SK-N-SH (cell line): ENCODE results near the gene PRM3. TPM values are rescaled to one million over a fixed set of nuclear protein-coding genes. Genes with fewer than 3 reads are reported as not detected.

Experiments used
- CTCF ChIA-PET: fragments of 300-600, 350-600 bp; formaldehyde crosslinking; extraction: SDS; loops from one replicate; lab custom pipeline; 2021; lab: Yijun Ruan, JAX
- POLR2A ChIA-PET: fragments of 350-600 bp; sonication (Branson Sonifier 250); formaldehyde crosslinking; extraction: SDS; loops from one replicate; lab custom pipeline; 2020; ENCODE audit warnings: antibody characterized with exemption, inconsistent platforms; lab: Yijun Ruan, JAX
- DNase-seq: peaks from one replicate; pipeline ENCODE4 v3.0.0; 2012
- H2AFZ ChIP-seq: fragments of 200-600 bp; sonication (generic); 2 replicates; pipeline ENCODE4 v1.8.1; 2016; ENCODE audit warnings: antibody characterized with exemption, mild to moderate bottlenecking, low read depth
- H3F3A ChIP-seq: fragments of 200-600 bp; sonication (generic); replicated peaks from 2 replicates; pipeline ENCODE3; 2016; ENCODE audit warnings: antibody characterized with exemption, mild to moderate bottlenecking; ENCODE audit not compliant: insufficient read depth
- H3K27ac ChIP-seq, 2 experiments: fragments of 200-500 bp in 1 of 2; fragments of 200-600 bp in 1 of 2; sonication (Bioruptor generic) in 1 of 2; sonication (generic), shearing (Covaris generic) in 1 of 2; 2 replicates each; pipeline versions ENCODE4 v1.5.1 to v1.6.1; 2014 to 2016; ENCODE audit warnings: low read depth in 2 of 2, inconsistent platforms in 1 of 2, low read length in 1 of 2, mild to moderate bottlenecking in 1 of 2, mixed read lengths in 1 of 2
- H3K27me3 ChIP-seq: fragments of 200-600 bp; sonication (generic), shearing (Covaris generic); 2 replicates; pipeline ENCODE4 v1.6.1; 2016; ENCODE audit warnings: mixed run types; ENCODE audit not compliant: insufficient read depth
- H3K36me3 ChIP-seq, 2 experiments: fragments of 200-500 bp in 1 of 2; fragments of 200-600 bp in 1 of 2; sonication (Bioruptor generic) in 1 of 2; sonication (generic) in 1 of 2; replicated peaks in 1 of 2; 2 replicates each; pipeline versions ENCODE3 to v1.5.1; 2014 to 2016; ENCODE audit warnings: low read length in 1 of 2, mild to moderate bottlenecking in 1 of 2; ENCODE audit not compliant: insufficient read depth in 2 of 2, control insufficient read depth in 1 of 2
- H3K4me1 ChIP-seq, 2 experiments: fragments of 200-500 bp in 1 of 2; fragments of 200-600 bp in 1 of 2; sonication (Bioruptor generic) in 1 of 2; sonication (generic), shearing (Covaris generic) in 1 of 2; 2 replicates each; pipeline versions ENCODE4 v1.5.1 to v1.6.1; 2014 to 2016; ENCODE audit warnings: low read depth in 1 of 2, low read length in 1 of 2, mixed run types in 1 of 2; ENCODE audit not compliant: insufficient read depth in 2 of 2, control insufficient read depth in 1 of 2
- H3K4me2 ChIP-seq: fragments of 200-600 bp; sonication (generic), shearing (Covaris generic); 2 replicates; pipeline ENCODE4 v1.6.1; 2017; ENCODE audit warnings: mixed run types
- H3K4me3 ChIP-seq, 2 experiments: fragments of 200-500 bp in 1 of 2; fragments of 200-600 bp in 1 of 2; sonication (Bioruptor generic) in 1 of 2; sonication (generic), shearing (Covaris generic) in 1 of 2; 2 replicates each; pipeline versions ENCODE4 v1.5.1 to v1.8.1; 2014 to 2016; ENCODE audit warnings: low read depth in 2 of 2, inconsistent platforms in 1 of 2, low read length in 1 of 2, mild to moderate bottlenecking in 1 of 2, mixed read lengths in 1 of 2, moderate library complexity in 1 of 2
- H3K79me2 ChIP-seq: fragments of 200-600 bp; sonication (generic); 2 replicates; pipeline ENCODE4 v1.8.1; 2017; ENCODE audit warnings: mild to moderate bottlenecking; ENCODE audit not compliant: insufficient read depth
- H3K9ac ChIP-seq: fragments of 200-600 bp; sonication (generic); 2 replicates; pipeline ENCODE4 v1.6.1; 2017; ENCODE audit warnings: mixed run types
- H3K9me2 ChIP-seq: fragments of 200-600 bp; sonication (generic); 2 replicates; pipeline ENCODE4 v1.6.1; 2017; ENCODE audit warnings: mixed run types
- H3K9me3 ChIP-seq: fragments of 200-600 bp; sonication (generic); 2 replicates; pipeline ENCODE4 v1.6.1; 2017; ENCODE audit warnings: mixed run types, mild to moderate bottlenecking, moderate library complexity
- H4K20me1 ChIP-seq: fragments of 200-600 bp; sonication (generic); 2 replicates; pipeline ENCODE4 v1.6.1; 2017; ENCODE audit warnings: mild to moderate bottlenecking, mixed run types; ENCODE audit not compliant: insufficient read depth
- ELF1 ChIP-seq: IDR thresholded peaks from 2 replicates; pipeline ENCODE4 v1.4.0; 2012
- EP300 ChIP-seq, 2 experiments: IDR thresholded peaks; 2 replicates each; pipeline versions ENCODE4 v1.4.0 to v1.6.1; 2012; ENCODE audit warnings: borderline replicate concordance in 1 of 2, low read depth in 1 of 2, low read length in 1 of 2
- FOSL2 ChIP-seq: IDR thresholded peaks from 2 replicates; pipeline ENCODE4 v1.4.0; 2012; ENCODE audit warnings: low read depth, mild to moderate bottlenecking, moderate library complexity, borderline replicate concordance
- FOXJ3 ChIP-seq: sonication (generic); formaldehyde crosslinking; IDR thresholded peaks from 2 replicates; pipeline ENCODE4 v1.5.1; 2020; ENCODE audit warnings: mild to moderate bottlenecking, missing genetic modification reagents
- FOXM1 ChIP-seq: IDR thresholded peaks from 2 replicates; pipeline ENCODE4 v1.4.0; 2012; ENCODE audit warnings: low read depth, mild to moderate bottlenecking
- JUND ChIP-seq: IDR thresholded peaks from 2 replicates; pipeline ENCODE4 v1.4.0; 2012
- NRF1 ChIP-seq: IDR thresholded peaks from 2 replicates; pipeline ENCODE4 v1.6.1; 2012; ENCODE audit warnings: low read depth, mild to moderate bottlenecking, low read length
- PBX3 ChIP-seq: IDR thresholded peaks from 2 replicates; pipeline ENCODE4; 2012
- RFX5 ChIP-seq: IDR thresholded peaks from 2 replicates; pipeline ENCODE4 v1.6.1; 2012; ENCODE audit warnings: mild to moderate bottlenecking, improper control_type of control experiment, low read length
- SIN3A ChIP-seq: IDR thresholded peaks from 2 replicates; pipeline ENCODE4 v1.6.1; 2012; ENCODE audit warnings: low read depth, mild to moderate bottlenecking, low read length, moderate library complexity, borderline replicate concordance
- USF1 ChIP-seq: IDR thresholded peaks from 2 replicates; pipeline ENCODE4 v1.4.0; 2012; ENCODE audit warnings: low read depth, borderline replicate concordance
- WGBS: methylation state at CpG from one replicate; pipeline ENCODE4 v1.1.6; 2017; ENCODE audit warnings: low lambda C conversion rate; 5-methylcytosine and 5-hydroxymethylcytosine counted together
- polyA plus RNA-seq, 3 experiments: library from polyadenylated mRNA; depleted of rRNA; stranded (reverse); fragments of >200 nt; gene quantifications; 2 replicates each; pipeline ENCODE4 v1.2.3, GENCODE V29; 2012
- TF ChIP-seq, protein P1 (sequence below): IDR thresholded peaks from 2 replicates; pipeline ENCODE4 v1.4.0; 2012; ENCODE audit warnings: low read depth
- TF ChIP-seq, protein P2 (sequence below): IDR thresholded peaks from 2 replicates; pipeline ENCODE4 v1.4.0; 2012; ENCODE audit warnings: low read depth, borderline replicate concordance
- TF ChIP-seq, protein P3 (sequence below): fragments of 150-350 bp; IDR thresholded peaks from 2 replicates; pipeline ENCODE4 v1.6.1; 2017; ENCODE audit warnings: antibody characterized with exemption, low read length, low read depth, borderline replicate concordance

Gene PRM3
- polyA plus RNA-seq, 1 of the 3 experiments (the other 2 are of a cell fraction): not detected

DNA sequence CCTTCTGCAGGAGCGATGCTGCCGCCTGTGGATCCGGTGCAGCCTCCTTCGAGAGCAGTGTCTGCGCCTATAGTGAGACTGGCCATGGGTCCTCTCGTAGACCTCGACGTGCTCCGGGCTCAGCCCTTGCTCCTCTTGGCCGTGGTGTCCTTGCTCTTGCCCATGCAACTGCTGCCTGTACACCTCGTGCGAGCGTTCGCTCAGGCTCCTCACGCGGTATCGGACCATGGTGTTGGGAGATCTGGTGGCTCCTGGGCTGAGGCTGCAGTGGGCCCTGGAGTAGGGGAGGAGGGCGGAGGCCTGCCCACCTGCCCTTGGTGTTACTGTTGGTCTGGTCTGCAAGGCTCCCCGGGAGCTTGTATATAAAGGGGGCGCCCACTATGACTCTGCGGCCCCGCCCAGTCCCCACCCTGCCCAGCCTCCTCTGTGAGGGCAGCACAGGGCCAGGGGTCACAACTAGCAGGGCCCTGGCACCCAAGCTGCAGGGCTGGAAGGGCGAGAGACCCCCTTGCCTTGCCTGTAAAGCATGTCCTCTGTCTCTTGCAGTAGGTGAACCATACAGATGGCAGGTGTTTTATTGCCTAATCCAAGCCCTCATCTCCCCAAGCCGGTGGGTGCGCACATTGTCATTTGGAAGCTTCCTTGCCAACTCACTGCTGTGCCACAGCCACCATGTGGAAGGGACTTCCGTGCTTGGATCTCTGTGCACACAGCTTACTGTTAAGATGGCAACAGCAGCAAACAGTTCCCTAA, 2.9 kb upstream of the PRM3 start, which contains the start of gene PRM2:
Gene PRM2, minus strand, starts transcription at position 338 of the 753 bp plus-strand sequence. Its CDS starts 110 bp downstream, at position 228.
- POLR2A ChIA-PET: no interaction called here

More for the DNA sequence above, 2.9 kb upstream of the PRM3 start, which contains the start of gene PRM2:
- no peaks in the 10 kb centered on the region for H3K9me2 ChIP-seq
- H3K4me2 ChIP-seq: no peak within 1 kb of the TSS
- H3F3A ChIP-seq: no peaks in the 10 kb centered on the region
- WGBS: 75% methylated on average over 12 of the region's 26 CpGs
- H4K20me1 ChIP-seq: no peaks in the 10 kb centered on the region
- no peaks in the 10 kb centered on the region for H3K79me2 ChIP-seq
- DNase-seq: no peak
- H3K4me1 ChIP-seq: no peaks in the 10 kb centered on the region
- H3K9ac ChIP-seq: no peak within 1 kb of the TSS
- H3K9me3 ChIP-seq: no peaks in the 10 kb centered on the region
- no peaks in the 10 kb centered on the region for H3K36me3 ChIP-seq
- no peaks in the 10 kb centered on the region; the same call in none of the 2 replicates for H3K27me3 ChIP-seq
- no peak within 1 kb of the TSS for H3K4me3 ChIP-seq
- H2AFZ ChIP-seq: no peak within 1 kb of the TSS
- no peak within 1 kb of the TSS for H3K27ac ChIP-seq
- CTCF ChIA-PET: interaction anchor here (0.8 to 1.4 kb wide), 3 partner anchors 21 to 264 kb away, joined by 3 to 5 read pairs (median 4); partner anchors contain the start of gene SOCS1
- TF ChIP-seq FOSL2: no peak
- no peak for TF ChIP-seq FOXM1
- TF ChIP-seq ELF1: no peak
- no peak for TF ChIP-seq JUND
- TF ChIP-seq EP300 (IDR thresholded peaks at IDR 0.05; ENCODE audit: borderline replicate concordance in 1 of 2, low read depth in 1 of 2, low read length in 1 of 2): no peak
- no peak for TF ChIP-seq FOXJ3
- TF ChIP-seq PBX3: no peak
- TF ChIP-seq, protein P1, sequence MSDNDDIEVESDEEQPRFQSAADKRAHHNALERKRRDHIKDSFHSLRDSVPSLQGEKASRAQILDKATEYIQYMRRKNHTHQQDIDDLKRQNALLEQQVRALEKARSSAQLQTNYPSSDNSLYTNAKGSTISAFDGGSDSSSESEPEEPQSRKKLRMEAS: no peak
- no peak for TF ChIP-seq NRF1
- no peak for TF ChIP-seq RFX5
- no peak for TF ChIP-seq SIN3A
- TF ChIP-seq, protein P2, sequence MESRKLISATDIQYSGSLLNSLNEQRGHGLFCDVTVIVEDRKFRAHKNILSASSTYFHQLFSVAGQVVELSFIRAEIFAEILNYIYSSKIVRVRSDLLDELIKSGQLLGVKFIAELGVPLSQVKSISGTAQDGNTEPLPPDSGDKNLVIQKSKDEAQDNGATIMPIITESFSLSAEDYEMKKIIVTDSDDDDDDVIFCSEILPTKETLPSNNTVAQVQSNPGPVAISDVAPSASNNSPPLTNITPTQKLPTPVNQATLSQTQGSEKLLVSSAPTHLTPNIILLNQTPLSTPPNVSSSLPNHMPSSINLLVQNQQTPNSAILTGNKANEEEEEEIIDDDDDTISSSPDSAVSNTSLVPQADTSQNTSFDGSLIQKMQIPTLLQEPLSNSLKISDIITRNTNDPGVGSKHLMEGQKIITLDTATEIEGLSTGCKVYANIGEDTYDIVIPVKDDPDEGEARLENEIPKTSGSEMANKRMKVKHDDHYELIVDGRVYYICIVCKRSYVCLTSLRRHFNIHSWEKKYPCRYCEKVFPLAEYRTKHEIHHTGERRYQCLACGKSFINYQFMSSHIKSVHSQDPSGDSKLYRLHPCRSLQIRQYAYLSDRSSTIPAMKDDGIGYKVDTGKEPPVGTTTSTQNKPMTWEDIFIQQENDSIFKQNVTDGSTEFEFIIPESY: no peak
- TF ChIP-seq, protein P3, sequence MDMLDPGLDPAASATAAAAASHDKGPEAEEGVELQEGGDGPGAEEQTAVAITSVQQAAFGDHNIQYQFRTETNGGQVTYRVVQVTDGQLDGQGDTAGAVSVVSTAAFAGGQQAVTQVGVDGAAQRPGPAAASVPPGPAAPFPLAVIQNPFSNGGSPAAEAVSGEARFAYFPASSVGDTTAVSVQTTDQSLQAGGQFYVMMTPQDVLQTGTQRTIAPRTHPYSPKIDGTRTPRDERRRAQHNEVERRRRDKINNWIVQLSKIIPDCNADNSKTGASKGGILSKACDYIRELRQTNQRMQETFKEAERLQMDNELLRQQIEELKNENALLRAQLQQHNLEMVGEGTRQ: no peak
- no peak for TF ChIP-seq USF1
- TF ChIP-seq, all 33 proteins: peak for 0
